ENCODE data around the gene ATL1. TPM values are rescaled to one million over a fixed set of nuclear protein-coding genes. Genes with fewer than 3 reads are reported as not detected.
"Not testable (repeated sequence)": the region's sequence is repeated elsewhere in the genome, so short reads cannot be mapped to it uniquely, and the experiment has no call there.

Gene ATL1
- total RNA-seq, 2 donors from 2014 or later, result 1.6 to 5.2 TPM

- Mint-ChIP-seq H3K4me3 (no peak overlapping the region), H3K27me3 (peaks cover 22% of the 10 kb centered on the region), H3K4me1 (peaks cover 13% of the 10 kb centered on the region), H3K27ac (no peak overlapping the region), H3K36me3 (ENCODE audit: low read depth) (no peaks in the 10 kb centered on the region)
- H3K9me3 ChIP-seq (ENCODE audit: control insufficient read depth, low read length, poor library complexity, severe bottlenecking), result no peaks in the 10 kb centered on the region
- DNase-seq (no peak), ATAC-seq (no peak)
These were observed 14.3 kb upstream of the ATL1 start for GRCh38 chr14:50545618-50546017.

GRCh38 chr14:50550294-50550693 is 9.7 kb upstream of the ATL1 start:
- Mint-ChIP-seq H3K27ac (no peak overlapping the region), H3K4me3 (no peak overlapping the region), H3K36me3 (ENCODE audit: low read depth) (no peaks in the 10 kb centered on the region), H3K4me1 (peaks cover 2% of the 10 kb centered on the region), H3K27me3 (peaks cover 24% of the 10 kb centered on the region)
- H3K9me3 ChIP-seq (ENCODE audit: control insufficient read depth, low read length, poor library complexity, severe bottlenecking), result peaks cover 3% of the 10 kb centered on the region
- no peak for ATAC-seq
- no peak for DNase-seq

- no peak for DNase-seq
- H3K4me1 Mint-ChIP-seq, result no peaks in the 10 kb centered on the region
- H3K27me3 Mint-ChIP-seq, result peaks cover 34% of the 10 kb centered on the region
- H3K27ac Mint-ChIP-seq, result no peak overlapping the region
- H3K36me3 Mint-ChIP-seq (ENCODE audit: low read depth), result peaks cover 2% of the 10 kb centered on the region
- H3K4me3 Mint-ChIP-seq, result no peak overlapping the region
- peaks cover 3% of the 10 kb centered on the region for H3K9me3 ChIP-seq (ENCODE audit: control insufficient read depth, low read length, poor library complexity, severe bottlenecking)
- no peak for ATAC-seq
These were observed 8.1 kb upstream of the ATL1 start for GRCh38 chr14:50551877-50552276.

GRCh38 chr14:50552796-50553195 is 7.1 kb upstream of the ATL1 start:
- H3K9me3 ChIP-seq (ENCODE audit: control insufficient read depth, low read length, poor library complexity, severe bottlenecking); DNase-seq; H3K4me3 Mint-ChIP-seq; H3K4me1 Mint-ChIP-seq; ATAC-seq; H3K36me3 Mint-ChIP-seq (ENCODE audit: low read depth); H3K27ac Mint-ChIP-seq: not testable (repeated sequence)
- peaks cover 43% of the 10 kb centered on the region for H3K27me3 Mint-ChIP-seq

- DNase-seq (no peak), ATAC-seq (peak; percentile 59)
- H3K27me3 Mint-ChIP-seq, result peaks cover 67% of the 10 kb centered on the region
- peaks cover 6% of the 10 kb centered on the region for H3K36me3 Mint-ChIP-seq (ENCODE audit: low read depth)
- peak overlapping the region; percentile 86 for H3K4me3 Mint-ChIP-seq
- no peak overlapping the region for H3K27ac Mint-ChIP-seq
- no peaks in the 10 kb centered on the region for H3K9me3 ChIP-seq (ENCODE audit: control insufficient read depth, low read length, poor library complexity, severe bottlenecking)
- peaks cover 13% of the 10 kb centered on the region for H3K4me1 Mint-ChIP-seq
These were observed 963 bp downstream of the ATL1 start for GRCh38 chr14:50560931-50561285.

- no peak for DNase-seq
- Mint-ChIP-seq H3K36me3 (ENCODE audit: low read depth) (peaks cover 6% of the 10 kb centered on the region), H3K27me3 (peaks cover 47% of the 10 kb centered on the region), H3K4me1 (peaks cover 13% of the 10 kb centered on the region), H3K27ac (no peak overlapping the region), H3K4me3 (no peak overlapping the region)
- H3K9me3 ChIP-seq (ENCODE audit: control insufficient read depth, low read length, poor library complexity, severe bottlenecking), result no peaks in the 10 kb centered on the region
- ATAC-seq, result no peak
These were observed 2.9 kb downstream of the ATL1 start for GRCh38 chr14:50562841-50563240.

GRCh38 chr14:50569714-50570274 is 9.8 kb downstream of the ATL1 start:
- DNase-seq (no peak), ATAC-seq (no peak)
- Mint-ChIP-seq H3K4me1 (no peaks in the 10 kb centered on the region), H3K36me3 (ENCODE audit: low read depth) (no peaks in the 10 kb centered on the region), H3K27ac (no peak overlapping the region), H3K27me3 (no peaks in the 10 kb centered on the region), H3K4me3 (no peak overlapping the region)
- H3K9me3 ChIP-seq (ENCODE audit: control insufficient read depth, low read length, poor library complexity, severe bottlenecking), result no peaks in the 10 kb centered on the region

GRCh38 chr14:50573862-50574261 is 13.9 kb downstream of the ATL1 start:
- Mint-ChIP-seq H3K4me1 (no peaks in the 10 kb centered on the region), H3K4me3 (no peak overlapping the region), H3K27ac (no peak overlapping the region), H3K36me3 (ENCODE audit: low read depth) (no peaks in the 10 kb centered on the region), H3K27me3 (no peaks in the 10 kb centered on the region)
- no peak for ATAC-seq
- no peaks in the 10 kb centered on the region for H3K9me3 ChIP-seq (ENCODE audit: control insufficient read depth, low read length, poor library complexity, severe bottlenecking)
- DNase-seq, result no peak

GRCh38 chr14:50575769-50576168 is 15.8 kb downstream of the ATL1 start:
- H3K27ac Mint-ChIP-seq, result no peak overlapping the region
- no peak for DNase-seq
- no peak for ATAC-seq
- H3K27me3 Mint-ChIP-seq, result no peaks in the 10 kb centered on the region
- no peaks in the 10 kb centered on the region for H3K9me3 ChIP-seq (ENCODE audit: control insufficient read depth, low read length, poor library complexity, severe bottlenecking)
- H3K36me3 Mint-ChIP-seq (ENCODE audit: low read depth), result peaks cover 3% of the 10 kb centered on the region
- H3K4me3 Mint-ChIP-seq, result no peak overlapping the region
- no peaks in the 10 kb centered on the region for H3K4me1 Mint-ChIP-seq

- Mint-ChIP-seq H3K27me3 (no peaks in the 10 kb centered on the region), H3K4me3 (no peak overlapping the region), H3K27ac (no peak overlapping the region), H3K36me3 (ENCODE audit: low read depth) (peaks cover 3% of the 10 kb centered on the region), H3K4me1 (no peaks in the 10 kb centered on the region)
- no peak for DNase-seq
- H3K9me3 ChIP-seq (ENCODE audit: control insufficient read depth, low read length, poor library complexity, severe bottlenecking), result no peaks in the 10 kb centered on the region
- ATAC-seq, result no peak
These were observed 18.0 kb downstream of the ATL1 start for GRCh38 chr14:50577982-50578381.

GRCh38 chr14:50578433-50578832 is 18.5 kb downstream of the ATL1 start:
- peaks cover 5% of the 10 kb centered on the region for H3K36me3 Mint-ChIP-seq (ENCODE audit: low read depth)
- H3K27ac Mint-ChIP-seq, result no peak overlapping the region
- no peak for DNase-seq
- ATAC-seq, result no peak
- peaks cover 2% of the 10 kb centered on the region for H3K27me3 Mint-ChIP-seq
- no peaks in the 10 kb centered on the region for H3K4me1 Mint-ChIP-seq
- H3K9me3 ChIP-seq (ENCODE audit: control insufficient read depth, low read length, poor library complexity, severe bottlenecking), result no peaks in the 10 kb centered on the region
- H3K4me3 Mint-ChIP-seq, result no peak overlapping the region

- DNase-seq, result no peak
- H3K27me3 Mint-ChIP-seq, result peaks cover 14% of the 10 kb centered on the region
- no peak for ATAC-seq
These were observed 30.5 kb downstream of the ATL1 start for GRCh38 chr14:50590464-50590863.

GRCh38 chr14:50594577-50595316 is 34.8 kb downstream of the ATL1 start:
- no peak for ATAC-seq
- H3K4me3 Mint-ChIP-seq, result no peak overlapping the region

More at GRCh38 chr14:50590464-50590863, 30.5 kb downstream of the ATL1 start:
- Mint-ChIP-seq H3K4me3 (no peak overlapping the region), H3K27ac (no peak overlapping the region), H3K4me1 (no peaks in the 10 kb centered on the region), H3K36me3 (ENCODE audit: low read depth) (peaks cover 6% of the 10 kb centered on the region)
- no peaks in the 10 kb centered on the region for H3K9me3 ChIP-seq (ENCODE audit: control insufficient read depth, low read length, poor library complexity, severe bottlenecking)

GRCh38 chr14:50598765-50599164 is 38.8 kb downstream of the ATL1 start:
- H3K4me3 Mint-ChIP-seq, result no peak overlapping the region
- no peak for ATAC-seq
- H3K9me3 ChIP-seq (ENCODE audit: control insufficient read depth, low read length, poor library complexity, severe bottlenecking), result no peaks in the 10 kb centered on the region
- no peaks in the 10 kb centered on the region for H3K27me3 Mint-ChIP-seq
- H3K27ac Mint-ChIP-seq, result no peak overlapping the region
- H3K4me1 Mint-ChIP-seq, result peaks cover 5% of the 10 kb centered on the region
- DNase-seq, result no peak
- no peaks in the 10 kb centered on the region for H3K36me3 Mint-ChIP-seq (ENCODE audit: low read depth)

More at GRCh38 chr14:50594577-50595316, 34.8 kb downstream of the ATL1 start:
- H3K27ac Mint-ChIP-seq, result no peak overlapping the region
- no peaks in the 10 kb centered on the region for H3K9me3 ChIP-seq (ENCODE audit: control insufficient read depth, low read length, poor library complexity, severe bottlenecking)
- H3K36me3 Mint-ChIP-seq (ENCODE audit: low read depth), result peaks cover 6% of the 10 kb centered on the region
- peaks cover 14% of the 10 kb centered on the region for H3K27me3 Mint-ChIP-seq
- peaks cover 2% of the 10 kb centered on the region for H3K4me1 Mint-ChIP-seq
- no peak for DNase-seq
